ENCODE measurements around the gene QKI.
"Not testable (repeated sequence)": the region's sequence is repeated elsewhere in the genome, so short reads cannot be mapped to it uniquely, and the experiment has no call there.

Gene QKI

GRCh38 chr6:163423696-163424095, 9.2 kb downstream of the QKI start:
- in situ Hi-C loops (cut with HindIII; ENCODE audit: low pct_ligation_motif_present, low sequenced_read_pairs) = loop anchor here (25.0 kb wide), 2 partner anchors 236 to 561 kb away; no protein-coding TSS in a partner anchor
- H3K36me3 ChIP-seq (replicated peaks) = no peaks in the 10 kb centered on the region
- H3K27ac ChIP-seq = no peak overlapping the region
- no peak for DNase-seq
- no peak for TF ChIP-seq CTCF (IDR thresholded peaks at IDR 0.05; ENCODE audit: low read depth, low read length, missing control alignments)
- no peaks in the 10 kb centered on the region for H3K27me3 ChIP-seq (replicated peaks)
- no peak overlapping the region for H3K4me3 ChIP-seq (ENCODE audit: low read depth, low read length)

GRCh38 chr6:163427498-163428254, 13.2 kb downstream of the QKI start:
- DNase-seq = no peak
- no peaks in the 10 kb centered on the region for H3K27me3 ChIP-seq (replicated peaks)
- in situ Hi-C loops (cut with HindIII; ENCODE audit: low pct_ligation_motif_present, low sequenced_read_pairs) = no loop called here
- TF ChIP-seq CTCF (IDR thresholded peaks at IDR 0.05; ENCODE audit: low read depth, low read length, missing control alignments) = no peak
- H3K36me3 ChIP-seq (replicated peaks) = no peaks in the 10 kb centered on the region
- no peak overlapping the region for H3K4me3 ChIP-seq (ENCODE audit: low read depth, low read length)
- H3K27ac ChIP-seq = no peak overlapping the region

- Histone ChIP-seq H3K4me3 (ENCODE audit: low read depth, low read length) (no peak overlapping the region), H3K27me3 (replicated peaks) (no peaks in the 10 kb centered on the region), H3K27ac (no peak overlapping the region), H3K36me3 (replicated peaks) (no peaks in the 10 kb centered on the region)
- no peak for DNase-seq
- in situ Hi-C loops (cut with HindIII; ENCODE audit: low pct_ligation_motif_present, low sequenced_read_pairs) = no loop called here
- TF ChIP-seq CTCF (IDR thresholded peaks at IDR 0.05; ENCODE audit: low read depth, low read length, missing control alignments) = no peak
Observed at GRCh38 chr6:163428373-163428772, 13.9 kb downstream of the QKI start.

DNA sequence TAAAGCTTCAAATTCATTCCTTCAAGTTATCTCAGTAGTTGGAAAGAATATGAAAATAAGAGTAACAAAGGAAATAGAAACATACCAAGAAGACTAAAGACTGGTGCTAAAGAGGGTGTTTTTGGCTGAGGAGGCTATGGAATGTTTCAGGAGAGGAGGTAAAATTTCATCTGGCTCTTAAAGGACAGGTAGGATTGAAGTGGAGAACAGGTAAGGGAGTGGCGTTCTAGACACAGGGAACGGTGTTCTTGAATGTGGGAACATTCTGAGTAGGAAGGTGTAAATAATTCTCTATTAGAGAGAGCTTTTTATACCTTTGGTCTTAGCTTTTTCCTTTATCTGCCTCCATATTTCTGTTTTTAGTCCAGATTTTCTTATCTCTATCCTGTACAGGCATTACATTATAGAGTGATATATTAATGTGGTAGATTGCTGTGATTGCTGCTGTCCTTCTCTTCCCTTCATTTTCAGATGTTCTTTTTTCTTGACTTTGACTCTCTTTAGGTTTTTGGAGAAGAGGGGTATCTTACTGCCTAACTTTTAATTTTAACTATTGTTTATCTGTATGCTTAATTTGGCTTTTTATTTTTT, 15.4 kb downstream of the QKI start:
- no peak for TF ChIP-seq CTCF (IDR thresholded peaks at IDR 0.05; ENCODE audit: low read depth, low read length, missing control alignments)
- H3K27me3 ChIP-seq (replicated peaks) = no peaks in the 10 kb centered on the region
- no peaks in the 10 kb centered on the region for H3K36me3 ChIP-seq (replicated peaks)
- no peak overlapping the region for H3K4me3 ChIP-seq (ENCODE audit: low read depth, low read length)
- no peak overlapping the region for H3K27ac ChIP-seq
- no peak for DNase-seq
- in situ Hi-C loops (cut with HindIII; ENCODE audit: low pct_ligation_motif_present, low sequenced_read_pairs) = no loop called here

GRCh38 chr6:163432300-163432699, 17.8 kb downstream of the QKI start:
- in situ Hi-C loops (cut with HindIII; ENCODE audit: low pct_ligation_motif_present, low sequenced_read_pairs) = no loop called here
- no peak for DNase-seq
- peak; percentile 4 for TF ChIP-seq CTCF (IDR thresholded peaks at IDR 0.05; ENCODE audit: low read depth, low read length, missing control alignments)
- no peaks in the 10 kb centered on the region for H3K27me3 ChIP-seq (replicated peaks)
- H3K4me3 ChIP-seq (ENCODE audit: low read depth, low read length) = no peak overlapping the region
- H3K27ac ChIP-seq = no peak overlapping the region
- H3K36me3 ChIP-seq (replicated peaks) = no peaks in the 10 kb centered on the region

DNA sequence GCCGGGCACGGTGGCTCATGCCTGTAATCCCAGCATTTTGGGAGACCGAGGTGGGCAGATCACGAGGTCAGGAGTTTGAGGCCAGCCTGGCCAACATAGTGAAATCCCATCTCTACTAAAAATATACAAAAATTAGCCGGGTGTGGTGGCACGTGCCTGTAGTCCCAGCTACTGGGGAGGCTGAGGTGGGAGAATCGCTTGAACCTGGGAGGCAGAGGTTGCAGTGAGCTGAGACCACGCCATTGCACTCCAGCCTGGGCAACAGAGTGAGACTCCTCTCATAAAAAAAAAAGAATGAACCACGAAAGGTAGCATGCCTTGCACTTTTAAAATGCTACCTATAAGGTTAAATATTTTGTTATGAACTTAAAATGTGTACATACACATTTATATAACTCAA, 19.0 kb downstream of the QKI start:
- H3K27me3 ChIP-seq (replicated peaks); DNase-seq; H3K4me3 ChIP-seq (ENCODE audit: low read depth, low read length); in situ Hi-C loops (cut with HindIII; ENCODE audit: low pct_ligation_motif_present, low sequenced_read_pairs); H3K36me3 ChIP-seq (replicated peaks); H3K27ac ChIP-seq: not testable (repeated sequence)
